Superior temporal gyrus (tissue), 1 donor: Measurements from ENCODE around the gene GRIN3B.

Experiments used
- DNase-seq: peaks from one replicate; pipeline ENCODE4 v3.0.0-alpha.2; 2016; ENCODE audit errors: extremely low spot score

Gene GRIN3B

DNA sequence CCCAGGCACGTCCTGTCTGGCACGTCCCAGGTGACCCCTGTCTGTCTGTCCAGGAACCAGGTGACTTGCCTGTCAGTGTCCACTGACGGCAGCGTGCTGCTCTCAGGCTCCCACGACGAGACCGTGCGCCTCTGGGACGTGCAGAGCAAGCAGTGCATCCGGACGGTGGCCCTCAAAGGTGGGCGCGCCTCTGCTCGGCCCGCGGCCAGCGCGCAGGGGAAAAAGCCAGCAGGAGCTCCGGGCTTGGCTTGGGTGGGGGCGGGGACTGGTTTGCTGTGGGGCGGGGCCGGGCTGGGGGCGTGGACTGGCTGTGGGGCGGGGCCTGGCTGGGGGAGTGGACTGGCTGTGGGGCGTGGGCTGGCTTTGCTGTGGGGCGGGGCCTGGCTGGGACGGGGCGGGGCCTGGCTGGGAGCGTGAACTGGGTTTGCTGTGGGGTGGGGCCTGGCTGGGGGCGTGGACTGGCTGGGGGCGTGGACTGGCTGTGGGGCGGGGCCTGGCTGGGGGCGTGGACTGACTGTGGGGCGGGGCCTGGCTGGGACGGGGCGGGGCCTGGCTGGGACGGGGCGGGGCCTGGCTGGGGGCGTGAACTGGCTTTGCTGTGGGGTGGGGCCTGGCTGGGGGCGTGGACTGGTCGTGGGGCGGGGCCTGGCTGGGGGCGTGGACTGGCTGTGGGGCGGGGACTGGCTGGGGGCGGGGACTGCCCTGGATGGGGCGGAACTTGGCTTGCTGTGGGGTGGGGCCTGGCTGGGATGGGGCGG lies 8.9 kb upstream of the GRIN3B start:
- no peak for DNase-seq

- DNase-seq, result no peak
Measured at GRCh38 chr19:991932-992669, 8.1 kb upstream of the GRIN3B start.

- no peak for DNase-seq
Measured at GRCh38 chr19:992670-993055, 7.6 kb upstream of the GRIN3B start.

DNA sequence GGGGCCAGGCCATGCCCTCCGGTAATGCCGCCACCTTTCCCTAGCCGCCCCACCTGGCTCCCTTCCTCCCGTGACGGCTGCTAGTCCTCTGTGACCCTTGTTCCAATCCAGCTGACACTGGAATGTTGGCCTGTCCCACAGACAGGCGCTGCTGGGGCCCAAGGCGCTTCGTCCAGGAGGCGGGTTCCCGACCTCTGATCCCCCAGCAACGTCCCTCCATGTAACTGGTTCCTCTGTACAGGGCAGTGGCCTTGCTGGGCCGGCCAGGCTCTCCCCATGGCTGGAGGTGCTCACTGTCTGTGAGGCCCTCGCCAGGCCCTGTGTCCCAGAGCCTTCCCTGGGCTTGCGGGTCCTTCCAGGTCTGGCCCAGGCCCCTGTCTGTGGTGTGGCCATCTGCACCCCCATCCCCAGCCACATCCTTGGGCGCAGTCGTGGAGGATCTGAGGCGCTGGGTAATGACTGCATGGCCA lies 6.8 kb upstream of the GRIN3B start:
- DNase-seq, result no peak

- no peak for DNase-seq
Measured at GRCh38 chr19:993831-994393, 6.3 kb upstream of the GRIN3B start.

- DNase-seq, result no peak
Measured at GRCh38 chr19:994516-994915, 5.7 kb upstream of the GRIN3B start.

GRCh38 chr19:995051-995827 lies 5.0 kb upstream of the GRIN3B start:
- no peak for DNase-seq

- DNase-seq, result no peak
Measured at GRCh38 chr19:996051-996838, 4.0 kb upstream of the GRIN3B start.

DNA sequence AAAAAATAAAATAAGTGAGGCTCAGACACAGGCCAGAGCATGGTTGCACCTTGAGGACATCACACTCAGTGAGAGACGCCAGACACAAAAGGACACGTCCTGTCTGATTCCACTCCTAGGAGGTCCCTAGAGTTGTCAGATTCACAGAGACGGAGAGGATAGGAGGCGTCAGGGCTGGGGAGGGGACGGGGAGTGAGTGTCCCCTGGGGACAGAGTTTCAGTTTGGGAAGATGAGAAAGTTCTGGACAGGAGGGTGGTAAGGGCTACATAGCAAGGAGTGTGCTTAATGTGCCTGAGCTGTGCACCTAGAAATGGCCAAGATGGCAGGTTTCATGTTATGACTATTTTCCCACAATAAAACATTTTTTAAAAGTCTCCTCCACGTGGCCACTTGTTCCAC lies 2.2 kb upstream of the GRIN3B start:
- DNase-seq, result no peak

DNA sequence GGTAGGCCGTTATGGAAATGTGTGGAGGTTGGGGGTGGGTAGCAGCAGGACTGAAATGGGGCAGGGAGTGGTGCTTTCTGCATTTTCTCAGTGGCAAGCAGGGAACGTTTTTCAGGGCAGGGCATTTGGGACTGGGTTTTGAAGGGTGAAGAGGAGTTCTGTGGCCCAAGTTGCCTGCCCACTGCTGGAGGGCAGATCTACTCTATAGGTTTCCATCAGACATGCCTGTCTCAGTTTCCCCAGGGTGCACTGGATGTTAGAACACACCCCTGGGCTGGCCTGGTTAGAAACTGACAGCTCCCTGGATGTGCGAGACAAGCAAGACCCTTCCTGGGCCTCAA lies 870 bp upstream of the GRIN3B start:
- DNase-seq, result no peak

- no peak for DNase-seq
Measured at GRCh38 chr19:1000591-1001537, 645 bp downstream of the GRIN3B start.

GRCh38 chr19:1001538-1002166 lies 1.4 kb downstream of the GRIN3B start:
- peak; percentile 14 for DNase-seq

- no peak for DNase-seq
Measured at GRCh38 chr19:1002600-1002999, 2.4 kb downstream of the GRIN3B start.

- DNase-seq, result no peak
Measured at GRCh38 chr19:1003283-1003682, 3.1 kb downstream of the GRIN3B start.

DNA sequence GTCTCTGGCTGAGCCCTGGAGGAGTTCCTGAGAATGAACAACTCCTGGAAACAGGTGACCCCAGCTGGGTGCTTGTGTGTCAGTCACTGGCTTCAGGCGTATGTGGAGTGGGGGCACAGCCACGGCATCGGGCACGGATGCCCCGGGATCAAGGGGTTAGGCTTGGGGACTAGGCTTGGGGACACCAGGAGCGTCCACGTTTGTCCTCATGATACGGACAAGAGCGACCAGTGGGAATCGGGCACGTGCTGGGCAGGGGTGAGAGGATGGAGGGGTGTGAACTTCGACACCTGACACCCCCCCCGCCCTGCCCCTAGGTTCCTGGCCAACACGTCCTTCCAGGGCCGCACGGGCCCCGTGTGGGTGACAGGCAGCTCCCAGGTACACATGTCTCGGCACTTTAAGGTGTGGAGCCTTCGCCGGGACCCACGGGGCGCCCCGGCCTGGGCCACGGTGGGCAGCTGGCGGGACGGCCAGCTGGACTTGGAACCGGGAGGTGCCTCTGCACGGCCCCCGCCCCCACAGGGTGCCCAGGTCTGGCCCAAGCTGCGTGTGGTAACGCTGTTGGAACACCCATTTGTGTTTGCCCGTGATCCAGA lies 4.1 kb downstream of the GRIN3B start:
- no peak for DNase-seq

- DNase-seq, result no peak
Measured at GRCh38 chr19:1004803-1005664, 4.8 kb downstream of the GRIN3B start.

- no peak for DNase-seq
Measured at GRCh38 chr19:1006711-1007398, 6.6 kb downstream of the GRIN3B start.
